HCEC 1CT (cell line): ENCODE results near the gene KLC1.

Source experiments
- DNase-seq: peaks from one replicate; pipeline ENCODE4 v3.0.0-alpha.2; 2017

The KLC1 gene

DNA sequence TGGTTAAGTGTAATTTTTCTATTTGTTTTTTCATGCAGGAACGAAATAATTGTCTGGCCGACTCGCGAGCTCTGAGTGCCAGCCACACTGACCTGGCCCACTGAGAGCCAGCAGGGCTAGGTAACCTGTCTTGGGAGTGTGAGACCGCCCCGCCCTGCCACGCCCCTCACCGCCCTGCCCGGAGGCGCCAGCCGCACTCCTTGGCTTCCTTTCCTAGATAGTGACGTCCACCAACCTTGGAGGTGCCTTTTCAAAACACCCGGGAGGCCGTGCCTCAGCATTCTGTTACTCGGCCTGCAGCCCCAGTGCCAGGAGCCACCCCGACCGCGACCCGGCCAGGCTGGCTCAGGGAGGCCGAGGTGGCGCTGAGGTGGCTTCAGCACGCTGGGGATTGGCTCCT, 64.5 kb downstream of the KLC1 start:
- DNase-seq, result no peak

DNA sequence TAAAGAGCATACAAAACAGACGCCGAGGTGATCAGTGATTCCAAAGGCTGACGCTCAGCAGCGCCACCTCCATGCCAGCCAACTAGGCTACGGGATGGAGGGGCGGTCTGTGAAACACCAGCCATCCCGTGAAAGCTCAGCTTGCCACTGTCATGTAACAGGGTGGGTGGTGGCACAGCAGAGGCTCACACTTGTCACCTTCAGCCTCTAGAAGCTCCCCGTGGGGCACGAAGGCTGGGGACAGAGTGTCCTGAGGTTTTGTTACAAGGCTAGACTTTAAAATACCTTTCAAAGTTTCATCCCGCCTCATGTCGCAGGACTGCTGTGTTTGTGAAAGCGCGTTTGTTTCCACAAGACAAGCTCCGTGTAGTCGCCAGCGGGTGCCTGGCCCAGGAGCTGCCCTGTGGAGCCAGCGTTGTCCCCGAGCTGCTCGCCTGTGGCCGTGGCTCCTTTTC, 65.6 kb downstream of the KLC1 start:
- DNase-seq, result no peak

DNA sequence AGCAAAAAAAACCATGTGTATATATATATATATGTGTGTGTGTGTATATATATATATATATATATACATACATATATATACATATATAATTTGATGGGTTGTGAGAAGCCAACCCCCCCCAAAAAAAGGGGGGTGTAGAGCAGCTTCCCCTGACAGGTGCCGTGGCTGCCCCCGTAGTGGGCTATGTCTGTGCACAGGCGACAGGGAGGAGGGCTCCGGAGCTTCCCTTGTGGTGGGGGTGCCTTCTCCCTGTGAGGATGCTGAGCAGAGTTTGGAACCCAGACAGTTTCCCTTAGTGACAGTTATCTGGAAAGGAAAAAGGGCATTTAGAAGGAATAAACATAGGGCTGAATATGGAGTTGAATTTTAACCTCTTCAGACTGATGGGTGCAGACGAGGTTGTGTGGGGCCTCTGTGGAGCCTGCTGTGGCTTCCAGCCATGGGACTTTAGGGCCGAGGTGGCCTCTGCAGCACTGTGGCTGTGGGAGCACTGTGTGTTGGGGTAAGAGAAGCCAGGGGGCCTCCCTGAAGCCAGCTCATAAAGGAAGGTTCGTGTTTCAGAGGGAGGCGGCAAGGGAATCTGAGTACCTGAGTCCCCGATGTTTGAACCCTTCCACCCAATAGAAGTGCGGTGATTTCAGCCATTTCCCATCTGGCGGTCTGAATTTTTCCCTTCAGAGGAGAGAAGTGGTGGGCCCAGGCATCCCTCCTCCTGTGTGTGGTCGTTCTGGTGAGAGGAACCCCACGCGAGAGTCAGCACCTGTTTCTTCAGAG, 66.5 kb downstream of the KLC1 start:
- no peak for DNase-seq

DNA sequence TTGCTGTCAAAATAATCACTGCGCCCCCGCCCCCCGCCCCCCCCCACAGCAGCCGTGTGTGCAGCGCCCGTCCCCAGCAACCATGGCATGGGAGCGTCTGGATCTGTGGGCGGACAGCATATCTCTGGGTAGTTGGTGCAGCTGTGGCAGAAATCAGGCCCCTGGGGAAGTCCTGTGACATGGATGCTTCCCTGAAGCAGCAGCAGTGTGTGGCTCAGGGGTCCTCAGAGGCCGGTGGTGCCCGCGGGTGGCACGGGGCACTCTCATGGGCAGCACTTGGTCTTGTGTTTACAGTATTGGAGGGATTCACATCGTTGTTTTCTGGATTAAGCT, 67.0 kb downstream of the KLC1 start:
- DNase-seq, result no peak

DNA sequence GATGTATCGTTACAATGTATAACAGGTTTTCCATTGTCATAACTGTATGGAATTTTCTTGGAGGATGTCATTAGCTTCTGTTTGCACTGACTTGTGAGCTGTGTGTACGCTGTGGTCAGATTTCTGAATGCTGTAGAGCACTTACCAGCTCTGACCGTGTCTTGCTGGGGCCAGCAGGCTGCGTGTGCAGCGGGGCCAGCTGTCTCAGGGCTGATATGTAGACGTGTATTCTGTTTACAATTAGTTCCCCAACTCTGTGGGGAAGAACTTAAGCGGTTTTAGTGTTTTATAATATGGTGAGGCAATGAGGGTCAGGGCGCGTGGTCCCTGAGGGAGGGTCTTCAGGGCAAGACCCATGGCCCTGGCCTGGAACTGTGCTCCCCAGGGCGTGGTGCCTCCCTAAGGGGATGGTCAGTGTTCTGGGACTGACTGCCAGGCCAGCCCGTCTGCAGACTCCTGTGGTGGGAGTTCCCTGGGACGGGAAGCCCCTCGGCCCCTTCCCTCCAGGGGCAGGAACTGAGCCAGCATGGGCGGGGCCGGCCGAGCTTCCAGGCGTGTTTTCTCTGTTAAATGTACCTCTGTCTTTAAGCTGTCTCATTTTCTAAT, 67.6 kb downstream of the KLC1 start:
- no peak for DNase-seq

DNA sequence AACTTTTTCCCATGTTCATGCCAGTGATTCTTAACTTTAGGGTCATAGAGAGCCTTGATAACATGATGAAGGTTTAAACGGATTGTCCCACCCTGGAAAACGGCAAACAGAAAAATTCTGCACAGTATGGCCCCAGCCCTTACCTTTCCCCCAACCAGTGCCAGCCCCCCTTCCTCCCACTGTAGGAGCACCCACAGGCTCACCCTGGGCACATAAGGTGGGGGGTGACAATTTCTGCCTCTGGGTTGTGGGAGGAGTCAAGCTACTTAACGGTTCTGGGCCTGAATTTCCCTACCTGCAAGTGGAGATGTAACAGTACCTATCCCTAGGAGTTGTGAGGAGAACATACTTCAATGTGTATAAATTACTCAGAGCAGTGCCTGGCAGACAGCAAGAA, 68.2 kb downstream of the KLC1 start:
- no peak for DNase-seq

DNA sequence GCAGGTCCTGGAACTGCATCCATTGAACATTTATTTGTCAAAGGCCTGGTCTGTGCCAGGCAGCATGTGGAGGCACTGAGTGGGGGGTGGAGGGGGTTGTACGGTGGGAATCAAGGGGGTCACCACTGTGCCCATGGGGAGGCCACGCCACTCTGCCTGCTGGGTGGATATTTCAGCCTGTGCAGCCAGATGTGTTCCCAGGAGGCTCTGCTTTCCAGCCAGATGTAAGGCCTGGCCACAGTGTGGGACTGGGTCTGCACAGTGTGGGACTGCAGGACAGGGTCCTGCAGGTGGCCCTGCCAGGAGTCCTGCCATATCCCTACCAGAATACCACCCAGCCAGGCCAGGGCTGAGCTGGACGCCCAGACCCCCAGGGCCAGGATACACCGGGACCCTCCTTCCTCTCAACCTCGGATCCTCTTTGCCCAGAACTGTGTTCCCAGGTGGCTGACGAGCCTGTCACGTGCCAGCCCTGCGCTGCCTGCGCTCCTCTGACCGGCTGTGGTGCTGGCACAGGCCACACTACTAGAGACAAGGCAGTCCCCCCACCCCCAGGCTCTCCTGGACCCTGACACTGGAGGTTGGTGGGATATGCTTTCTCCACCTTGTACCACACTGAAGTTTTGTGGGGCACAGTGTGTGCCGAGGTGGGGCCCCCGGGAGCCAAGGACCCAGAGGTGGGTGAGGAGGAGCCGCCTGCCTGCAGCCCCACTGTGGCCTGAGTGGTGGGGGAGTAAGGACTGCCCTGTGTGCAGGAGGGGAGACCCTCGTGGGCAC, 68.8 kb downstream of the KLC1 start:
- no peak for DNase-seq

DNA sequence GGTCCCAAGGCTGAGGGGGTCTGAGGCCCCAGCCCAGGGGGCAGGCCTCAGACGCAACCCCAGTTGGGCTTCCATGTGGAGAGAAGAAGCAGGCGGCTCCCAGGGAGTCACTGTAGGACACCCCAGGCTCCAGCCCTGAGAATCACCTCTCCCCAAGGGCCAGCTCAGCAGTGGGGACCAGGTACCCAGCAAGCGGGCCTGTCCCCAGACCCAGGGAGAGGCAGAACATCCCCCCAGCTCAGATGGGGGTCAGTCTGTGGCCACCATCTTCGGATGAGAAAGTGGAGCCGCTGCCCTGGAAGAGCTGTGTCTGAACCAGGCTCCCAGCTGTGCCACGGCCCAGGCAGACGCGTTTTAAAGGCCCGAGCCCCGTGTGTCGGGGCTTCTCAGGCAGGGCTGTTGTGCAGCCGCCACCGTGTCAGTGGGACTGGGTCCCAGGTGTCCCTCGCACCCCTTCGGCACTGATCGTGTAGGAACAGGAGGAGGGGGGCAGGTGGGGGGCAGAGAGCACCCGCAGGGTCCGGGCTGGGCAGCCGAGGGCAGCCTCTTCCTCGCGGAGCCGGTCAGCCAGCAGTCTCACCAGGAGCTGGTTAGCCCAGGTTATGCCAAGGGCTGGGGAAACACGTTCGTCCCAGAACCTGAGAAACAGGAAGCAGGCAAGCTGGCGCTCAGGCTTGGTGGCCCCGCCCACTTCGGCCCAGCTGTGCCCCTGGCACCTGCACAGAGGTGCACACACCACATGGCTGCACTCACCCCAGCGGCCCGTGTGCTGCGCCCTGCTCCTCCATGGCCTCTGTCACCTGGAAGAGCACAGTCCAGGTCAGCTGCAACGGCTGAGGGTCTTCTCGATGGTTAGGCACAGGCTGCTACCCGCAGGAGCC, 69.6 kb downstream of the KLC1 start:
- DNase-seq, result no peak

DNA sequence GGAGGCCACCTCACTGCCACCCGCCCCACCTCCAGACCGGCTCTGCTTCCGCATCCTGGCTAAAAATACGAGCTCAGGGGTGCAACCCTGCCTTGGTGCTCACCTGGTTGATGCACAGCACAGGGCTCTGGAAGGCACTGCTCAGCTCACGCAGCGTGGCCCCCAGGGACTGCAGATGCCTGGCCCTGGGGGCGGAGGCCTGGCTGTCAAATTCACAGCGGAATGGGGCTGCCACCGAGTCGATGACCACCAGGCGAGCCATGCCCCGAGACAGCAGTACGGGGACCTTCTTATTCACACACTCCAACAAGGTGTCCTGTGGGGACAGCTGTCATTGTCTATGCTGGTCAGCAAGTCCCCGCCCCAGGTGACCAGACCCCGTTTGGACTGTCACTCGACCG, 70.2 kb downstream of the KLC1 start:
- DNase-seq, result no peak

DNA sequence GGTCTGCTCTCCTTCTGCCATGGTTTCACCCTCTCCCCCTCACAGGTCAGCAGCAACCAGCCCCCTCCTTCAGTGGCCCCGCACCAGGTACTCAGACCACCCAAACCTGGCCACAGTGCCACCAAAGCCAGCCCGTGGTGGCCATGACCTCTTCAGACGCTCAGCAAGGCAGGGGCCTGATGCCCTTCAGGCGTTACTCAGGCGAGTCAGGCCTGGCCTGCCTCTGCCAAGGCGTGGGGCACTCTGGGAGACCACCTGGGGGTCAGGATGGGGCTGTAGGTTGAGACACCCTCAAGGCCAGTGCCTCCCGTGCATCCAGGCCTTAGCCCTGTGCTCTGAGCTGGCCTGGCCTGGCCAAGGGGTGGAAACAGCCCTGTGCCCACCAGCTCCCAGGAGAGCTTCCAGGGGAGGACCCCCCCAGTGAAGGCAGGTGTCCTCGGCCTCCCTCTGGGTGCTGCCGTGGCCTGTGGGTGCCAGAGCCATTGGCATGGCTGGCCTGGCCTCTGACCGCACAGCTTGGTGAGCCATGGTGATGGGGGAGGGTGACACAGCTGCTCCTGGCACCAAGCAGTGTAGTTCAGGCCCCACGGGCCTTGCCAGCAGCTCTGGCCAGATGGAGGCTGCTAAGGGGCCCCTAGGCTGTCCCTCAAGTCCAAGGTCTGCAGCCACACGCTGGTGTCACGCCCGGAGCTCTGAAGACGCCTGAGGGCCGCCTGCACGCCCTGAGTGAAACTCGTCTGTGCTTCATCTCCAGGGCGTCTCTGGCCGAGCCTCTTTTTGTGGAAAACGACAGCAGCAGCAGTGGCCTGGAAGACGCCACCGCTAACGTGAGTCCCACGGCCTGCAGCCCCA, 71.1 kb downstream of the KLC1 start:
- no peak for DNase-seq

DNA sequence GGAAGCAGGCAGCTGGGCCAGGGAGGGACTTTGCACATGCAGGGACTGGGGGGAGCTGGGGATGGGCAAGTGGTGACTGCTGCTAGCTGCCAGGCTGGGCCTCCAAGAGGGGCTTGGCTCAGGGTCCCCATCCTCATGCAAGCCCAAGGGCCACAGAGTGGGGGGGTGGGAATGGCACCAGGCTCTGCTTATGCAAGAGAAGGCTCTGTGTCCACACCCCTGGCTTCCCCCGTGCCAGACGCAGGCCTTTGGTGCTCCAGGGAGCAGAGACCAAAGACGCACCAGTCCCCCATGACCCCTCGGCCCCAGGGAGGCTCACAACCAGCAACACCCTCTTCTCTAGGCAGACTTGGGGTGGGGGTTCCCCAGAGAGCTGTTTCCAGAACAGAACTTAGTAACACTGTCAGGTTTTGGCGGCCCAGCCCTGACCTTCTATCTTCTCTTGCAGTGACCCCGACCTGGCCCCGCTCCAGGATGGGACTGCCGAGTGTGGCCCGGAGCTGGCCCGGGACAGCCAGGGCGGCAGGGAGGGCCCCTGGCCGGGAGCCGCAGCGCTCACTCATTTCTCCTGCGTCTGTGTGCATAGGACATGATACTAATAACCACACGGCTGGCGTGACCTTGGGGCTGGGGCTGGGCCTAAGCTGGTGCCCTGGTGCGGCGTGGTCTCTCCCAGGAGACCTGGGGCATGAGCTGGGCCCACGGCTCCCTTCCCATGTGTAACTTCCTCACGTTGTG, 71.9 kb downstream of the KLC1 start:
- no peak for DNase-seq

DNA sequence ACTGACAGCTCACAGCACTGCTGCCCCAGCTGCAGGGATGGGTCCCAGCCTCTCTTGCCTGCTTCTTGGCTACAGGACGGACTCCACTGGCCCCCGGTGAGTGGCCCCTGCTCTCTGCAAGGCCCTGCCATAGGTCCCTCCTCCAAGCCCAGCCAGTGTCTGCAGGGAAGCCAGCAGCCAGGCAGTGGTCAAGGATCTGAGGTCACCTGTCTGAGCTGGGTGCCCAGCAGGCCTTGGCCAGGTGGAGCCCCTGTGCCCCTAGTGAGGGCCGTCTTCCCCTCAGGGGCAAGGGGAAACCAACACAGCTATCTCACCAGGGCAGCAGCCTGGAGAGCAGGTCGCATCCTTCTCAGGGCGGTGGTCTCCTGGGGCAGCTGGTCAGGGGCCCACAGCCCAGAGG, 73.1 kb downstream of the KLC1 start:
- no peak for DNase-seq

DNA sequence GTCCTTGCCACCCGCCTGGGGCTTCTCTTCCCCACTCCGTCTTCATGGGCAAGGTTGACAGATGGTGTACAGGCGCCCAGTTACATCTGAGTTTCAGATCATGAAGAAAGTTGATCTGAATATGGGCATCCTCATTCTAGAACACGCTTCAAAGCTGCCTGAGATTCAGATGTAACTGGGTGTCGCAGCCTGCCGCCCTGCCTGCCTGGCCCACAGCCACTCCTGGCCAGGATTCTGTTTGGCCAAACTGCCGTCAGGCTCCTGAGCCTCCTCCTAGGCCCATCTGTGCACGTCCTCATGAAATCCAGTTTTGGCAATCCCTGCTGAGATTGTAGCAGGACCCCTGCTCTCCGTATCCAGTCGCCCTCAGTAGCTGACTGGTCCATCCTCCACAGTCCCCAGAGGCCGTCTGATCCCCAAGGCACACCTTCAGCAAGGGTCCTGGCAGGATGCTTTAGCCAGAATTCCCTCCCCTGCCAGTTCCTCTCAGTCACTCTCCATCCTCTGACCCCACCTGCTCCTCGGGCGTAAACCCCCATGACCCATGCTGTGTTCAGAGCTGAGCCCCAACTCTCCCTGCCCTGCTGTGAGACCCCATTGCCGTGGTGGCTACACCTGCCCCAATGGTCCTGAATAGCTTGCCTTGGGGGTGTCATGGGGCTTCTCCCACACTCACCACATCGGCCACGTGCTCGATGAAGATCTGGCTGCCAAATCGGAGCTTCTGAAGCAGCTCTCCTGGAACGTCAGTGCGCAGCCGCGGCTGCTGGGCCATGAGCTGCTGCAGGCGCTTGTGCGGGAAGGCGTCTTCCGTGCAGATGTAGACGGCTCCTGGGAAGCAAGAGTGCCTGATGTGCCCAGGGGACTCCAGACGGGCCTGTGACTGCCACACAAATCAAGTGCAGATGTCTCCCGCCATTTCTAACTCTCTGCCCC, 73.8 kb downstream of the KLC1 start:
- no peak for DNase-seq

DNA sequence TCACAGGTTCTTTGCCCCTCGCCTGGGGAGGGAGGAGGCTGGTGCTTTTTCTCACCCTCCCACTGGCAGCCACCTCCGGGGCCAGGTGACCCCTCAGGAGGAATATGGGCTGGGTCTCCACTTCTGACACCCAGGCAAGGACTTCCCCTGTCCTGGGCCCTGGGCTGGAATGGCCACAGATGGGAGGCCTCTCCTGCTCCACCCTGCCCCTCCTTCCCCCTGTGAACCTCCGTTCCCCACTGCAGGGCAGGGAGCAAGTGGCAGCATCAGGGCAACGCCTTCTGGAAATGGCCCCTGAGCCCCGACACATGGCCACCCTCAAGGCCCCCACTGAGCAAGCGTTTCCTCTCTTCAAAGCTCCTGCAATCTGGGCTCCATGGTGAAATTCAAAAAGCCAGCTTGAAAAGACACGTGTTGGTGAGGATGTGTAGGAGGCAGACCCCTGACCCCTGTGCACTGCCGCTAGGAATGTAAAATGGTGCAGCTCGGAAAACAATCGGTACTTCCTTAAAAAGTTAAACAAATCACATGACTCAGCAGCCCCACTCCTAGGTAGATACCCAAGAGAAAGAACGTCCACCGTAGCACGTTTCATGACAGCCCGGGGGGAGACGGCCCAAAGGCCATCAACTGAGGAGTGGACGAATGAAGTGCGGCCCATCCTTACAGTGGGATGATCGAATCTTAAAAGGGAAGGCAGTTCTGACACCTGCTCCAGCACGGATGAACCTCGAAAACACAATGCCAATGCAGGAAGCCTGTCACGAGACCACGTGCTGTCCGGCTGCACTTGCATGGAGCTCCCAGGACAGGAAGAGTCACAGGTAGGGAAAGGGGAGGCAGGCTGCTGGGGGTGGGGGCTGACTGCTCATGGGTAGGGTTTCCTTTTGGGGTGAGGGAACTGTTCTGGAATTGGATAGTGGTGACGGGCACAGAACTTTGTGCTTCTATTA, 74.7 kb downstream of the KLC1 start:
- DNase-seq, result no peak

DNA sequence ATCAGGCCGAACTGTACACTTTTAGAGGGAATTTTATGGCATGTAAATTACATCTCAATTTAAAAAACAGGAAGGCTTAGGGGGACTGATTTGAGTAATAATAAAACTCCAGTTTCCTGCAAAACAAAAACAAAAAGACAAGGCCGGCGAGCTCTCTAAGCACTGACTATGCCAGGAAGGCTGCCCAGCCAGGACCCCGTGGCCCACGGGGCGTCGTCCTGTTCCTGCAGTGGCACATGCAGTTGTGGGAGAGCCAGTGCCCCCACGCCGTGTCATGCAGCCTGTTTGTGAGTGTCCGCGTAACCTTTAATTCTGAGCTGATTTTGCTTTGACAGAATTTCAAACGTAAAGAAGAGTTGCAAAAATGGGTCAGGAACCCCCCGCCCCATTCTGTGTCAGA, 75.7 kb downstream of the KLC1 start:
- DNase-seq, result no peak

DNA sequence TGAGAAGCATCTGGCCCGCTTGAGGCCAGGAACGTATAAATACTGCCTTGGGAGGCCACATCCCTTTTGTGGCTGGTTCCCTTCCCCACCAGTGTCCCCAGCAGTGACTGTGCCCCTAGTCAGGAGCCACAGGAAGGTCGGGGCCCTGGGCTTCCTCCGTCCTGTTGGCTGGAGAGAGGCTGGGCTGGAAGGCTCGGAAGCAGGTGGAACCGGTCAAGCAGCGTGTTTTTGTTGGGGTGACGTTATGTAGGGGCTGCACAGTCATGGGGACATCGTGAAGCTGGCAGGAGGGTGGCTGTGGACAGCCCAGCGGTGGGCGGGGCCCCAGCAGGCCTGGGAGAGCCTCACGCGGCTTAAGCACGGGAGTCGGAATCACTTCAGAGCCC, 76.1 kb downstream of the KLC1 start:
- DNase-seq, result no peak

DNA sequence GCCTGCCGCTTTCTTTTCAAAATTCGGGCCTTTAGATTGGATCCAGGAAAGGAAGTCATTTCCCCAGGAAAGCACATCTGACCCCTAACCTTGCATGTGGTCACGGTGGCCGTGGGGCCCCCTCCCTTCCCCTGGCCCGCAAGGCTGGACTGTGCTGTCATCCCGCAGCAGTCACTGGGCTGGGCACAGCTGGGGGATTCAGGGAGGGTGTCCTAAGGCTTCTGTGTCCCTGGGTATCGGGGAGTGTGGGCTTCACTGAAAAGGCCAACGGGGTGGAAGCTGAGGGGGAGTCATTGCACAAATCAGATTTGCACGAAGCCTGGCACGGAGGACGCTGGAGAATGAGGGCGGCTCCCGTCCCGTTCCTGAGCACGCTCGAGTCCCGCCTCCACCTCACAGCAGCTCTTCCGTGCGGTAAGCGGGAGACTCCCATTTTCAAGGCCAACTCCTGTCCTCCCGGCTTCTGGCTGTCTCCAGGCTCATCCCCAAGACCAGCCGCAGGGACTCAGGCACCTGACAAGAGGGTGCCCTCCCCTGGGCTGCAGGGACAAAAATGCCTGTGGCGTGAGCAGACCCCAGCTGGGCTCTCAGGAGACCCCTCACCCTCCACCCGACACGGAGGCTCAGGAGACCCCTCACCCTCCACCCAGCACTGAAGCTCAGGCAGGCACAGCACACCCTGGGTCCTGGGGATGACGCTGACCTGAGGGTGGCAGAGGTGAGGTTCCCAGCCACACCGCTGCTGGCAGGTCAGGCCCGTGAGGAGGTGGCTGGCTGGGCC, 76.7 kb downstream of the KLC1 start:
- no peak for DNase-seq
